ENCODE data around the gene DUSP9.

DNA sequence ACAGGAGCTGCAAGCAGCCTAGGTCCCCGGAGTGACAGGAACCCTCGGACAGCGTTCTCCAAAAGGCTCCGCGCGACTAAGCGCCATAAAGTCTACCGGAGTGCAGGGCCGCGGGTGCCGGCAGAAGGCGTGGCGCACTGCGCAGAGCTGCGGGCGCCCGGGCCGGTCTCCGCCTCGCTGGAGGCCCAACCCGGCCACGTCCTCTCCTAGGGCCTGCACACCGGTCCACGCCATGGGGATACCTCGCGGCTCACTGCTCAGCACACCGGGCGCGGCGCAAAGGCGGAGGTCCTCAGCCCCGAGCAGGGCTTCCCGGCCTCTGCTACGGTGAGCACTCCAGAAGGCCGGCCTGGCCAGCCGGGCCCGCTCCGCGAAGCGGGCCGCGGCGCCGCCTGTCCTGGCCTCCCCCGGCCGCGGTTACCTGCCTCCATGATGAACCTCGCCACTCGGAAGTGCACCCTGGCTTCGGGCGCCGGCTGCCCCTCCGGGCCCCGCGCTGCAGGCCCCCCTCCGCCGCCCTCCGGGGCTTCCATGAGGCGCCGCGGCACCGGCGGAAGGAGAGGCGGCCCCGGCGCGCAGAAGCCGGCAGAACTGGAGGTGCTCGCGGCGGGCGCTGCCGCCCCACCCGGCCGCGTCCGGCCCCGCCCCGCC, 48.3 kb upstream of the DUSP9 start, which contains the start of gene CCNQ:
- TF ChIP-seq POLR2A (IDR thresholded peaks at IDR 0.05): peak; percentile 33 to 44 (median 36)
- TF ChIP-seq, protein P1, sequence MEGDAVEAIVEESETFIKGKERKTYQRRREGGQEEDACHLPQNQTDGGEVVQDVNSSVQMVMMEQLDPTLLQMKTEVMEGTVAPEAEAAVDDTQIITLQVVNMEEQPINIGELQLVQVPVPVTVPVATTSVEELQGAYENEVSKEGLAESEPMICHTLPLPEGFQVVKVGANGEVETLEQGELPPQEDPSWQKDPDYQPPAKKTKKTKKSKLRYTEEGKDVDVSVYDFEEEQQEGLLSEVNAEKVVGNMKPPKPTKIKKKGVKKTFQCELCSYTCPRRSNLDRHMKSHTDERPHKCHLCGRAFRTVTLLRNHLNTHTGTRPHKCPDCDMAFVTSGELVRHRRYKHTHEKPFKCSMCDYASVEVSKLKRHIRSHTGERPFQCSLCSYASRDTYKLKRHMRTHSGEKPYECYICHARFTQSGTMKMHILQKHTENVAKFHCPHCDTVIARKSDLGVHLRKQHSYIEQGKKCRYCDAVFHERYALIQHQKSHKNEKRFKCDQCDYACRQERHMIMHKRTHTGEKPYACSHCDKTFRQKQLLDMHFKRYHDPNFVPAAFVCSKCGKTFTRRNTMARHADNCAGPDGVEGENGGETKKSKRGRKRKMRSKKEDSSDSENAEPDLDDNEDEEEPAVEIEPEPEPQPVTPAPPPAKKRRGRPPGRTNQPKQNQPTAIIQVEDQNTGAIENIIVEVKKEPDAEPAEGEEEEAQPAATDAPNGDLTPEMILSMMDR (IDR thresholded peaks at IDR 0.05): no peak

Measured in body of pancreas (tissue), 4 donors.